K562 (cell line): ENCODE data around the gene FRYL. TPM values are rescaled to one million over a fixed set of nuclear protein-coding genes. Genes with fewer than 3 reads are reported as not detected.

Experiments used
- ATF2 ChIP-seq: sonication (generic); formaldehyde crosslinking; IDR thresholded peaks from 2 replicates; pipeline ENCODE4 v1.8.1; 2022; ENCODE audit warnings: missing genetic modification reagents
- BCOR ChIP-seq: fragments of 450-650 bp; IDR thresholded peaks from 2 replicates; pipeline ENCODE4 v1.6.1; 2016
- FOXK1 ChIP-seq: sonication (generic); formaldehyde crosslinking; IDR thresholded peaks from 2 replicates; pipeline ENCODE4 v1.8.0; 2022; ENCODE audit warnings: missing genetic modification reagents, mild to moderate bottlenecking, borderline replicate concordance
- GATAD2A ChIP-seq: fragments of 450-650 bp; IDR thresholded peaks from 2 replicates; pipeline ENCODE4 v1.6.1; 2017
- HMGXB4 ChIP-seq: sonication (generic); formaldehyde crosslinking; IDR thresholded peaks from 2 replicates; pipeline ENCODE4 v1.8.1; 2023; ENCODE audit warnings: mild to moderate bottlenecking, missing genetic modification reagents
- HNRNPK ChIP-seq: fragments of 200-400 bp; formaldehyde crosslinking; IDR thresholded peaks from one replicate; pipeline ENCODE4 v1.6.1; 2018; ENCODE audit warnings: mild to moderate bottlenecking, low read depth, low read length; ENCODE audit not compliant: poor library complexity, severe bottlenecking
- HNRNPLL ChIP-seq: fragments of 200-400 bp; formaldehyde crosslinking; IDR thresholded peaks from 2 replicates; pipeline ENCODE4 v1.6.1; 2017; ENCODE audit warnings: low read length, low read depth, mild to moderate bottlenecking; ENCODE audit not compliant: poor library complexity, severe bottlenecking
- HSF4 ChIP-seq: fragments of 250-450 bp; sonication (Bioruptor Pico); IDR thresholded peaks from 2 replicates; pipeline ENCODE4 v2.1.2; 2022; ENCODE audit warnings: mild to moderate bottlenecking, moderate library complexity, borderline replicate concordance
- NFYB ChIP-seq: IDR thresholded peaks from 2 replicates; pipeline ENCODE4 v1.6.1; 2011; ENCODE audit warnings: mild to moderate bottlenecking, moderate library complexity; ENCODE audit not compliant: insufficient read length; ENCODE audit errors: extremely low read depth
- PCBP1 ChIP-seq: fragments of 200-400 bp; formaldehyde crosslinking; IDR thresholded peaks from 2 replicates; pipeline ENCODE4 v1.6.1; 2018; ENCODE audit warnings: mild to moderate bottlenecking, low read depth, low read length; ENCODE audit not compliant: poor library complexity, severe bottlenecking
- RBM34 ChIP-seq: fragments of 200-400 bp; formaldehyde crosslinking; IDR thresholded peaks from 2 replicates; pipeline ENCODE4 v1.6.1; 2018; ENCODE audit warnings: low read length, borderline replicate concordance; ENCODE audit not compliant: insufficient read depth
- RERE ChIP-seq: sonication (generic); formaldehyde crosslinking; IDR thresholded peaks from 2 replicates; pipeline ENCODE4 v1.8.0; 2023; ENCODE audit warnings: missing genetic modification reagents, mild to moderate bottlenecking, borderline replicate concordance
- SMAD4 ChIP-seq: fragments of 250-450 bp; sonication (Bioruptor Pico); conservative IDR thresholded peaks from 2 replicates; pipeline ENCODE4 v1.8.0; 2021; ENCODE audit warnings: inconsistent platforms, mild to moderate bottlenecking, moderate library complexity
- U2AF2 ChIP-seq: fragments of 200-400 bp; formaldehyde crosslinking; optimal IDR thresholded peaks from 2 replicates; pipeline ENCODE3; 2017; ENCODE audit warnings: low read depth, mild to moderate bottlenecking, low read length
- ZBTB34 ChIP-seq: fragments of 250-450 bp; sonication (Bioruptor Pico); IDR thresholded peaks from 2 replicates; pipeline ENCODE4 v1.8.0; 2021; ENCODE audit warnings: mild to moderate bottlenecking, moderate library complexity
- ZNF324 ChIP-seq: fragments of 250-450 bp; sonication (Bioruptor Pico); IDR thresholded peaks from 2 replicates; pipeline ENCODE4 v1.4.0; 2020; ENCODE audit warnings: mild to moderate bottlenecking
- ZNF707 ChIP-seq: fragments of 250-450 bp; sonication (Bioruptor Pico); conservative IDR thresholded peaks from 2 replicates; pipeline ENCODE4 v1.8.0; 2022; ENCODE audit warnings: inconsistent platforms, mild to moderate bottlenecking, moderate library complexity
- polyA plus RNA-seq, 8 experiments: library from polyadenylated mRNA; depleted of rRNA in 4 of 8; stranded (reverse) in 5 of 8; unstranded in 3 of 8; fragments of >200 nt; fragmentation: Nextera tagmentation in 2 of 8; fragmentation: Illumina TruSeq in 1 of 8; extraction: Ambion mirVana in 2 of 8; extraction: Trizol in 1 of 8; gene quantifications; 2 replicates each; pipeline versions ENCODE4 v1.2.1 to v1.2.3, GENCODE V29; 2011 to 2014; ENCODE audit warnings: inconsistent platforms in 1 of 8, missing spikeins in 1 of 8
- total RNA-seq, 7 experiments: library from RNA; depleted of rRNA in 6 of 7; stranded (reverse); fragments of >200 nt in 6 of 7; fragmentation: Illumina TruSeq in 2 of 7; extraction: Trizol in 2 of 7; gene quantifications; 2 replicates each; pipeline versions ENCODE4 v1.2.1 to v1.2.3, GENCODE V29; 2011 to 2021; ENCODE audit warnings: low replicate concordance in 1 of 7

Gene FRYL
- total and polyA plus RNA-seq, 9 of the 15 experiments (the other 6 are each of a cell fraction or from before 2014, with no cell fraction given): 7.2 to 34.9 (median 15.9) TPM

- no peak for TF ChIP-seq HMGXB4
- TF ChIP-seq HNRNPK: no peak
- TF ChIP-seq PCBP1: no peak
- TF ChIP-seq GATAD2A: peak; percentile 97
- no peak for TF ChIP-seq HNRNPLL
- TF ChIP-seq ZNF324 (CRISPR knock-in tag): no peak
- no peak for TF ChIP-seq ZBTB34 (CRISPR knock-in tag)
- peak; percentile 72 for TF ChIP-seq BCOR
- TF ChIP-seq ZNF707 (CRISPR knock-in tag): no peak
- TF ChIP-seq RERE (CRISPR knock-in tag): no peak
- peak; percentile 59; the same call in 1 of the 2 replicates for TF ChIP-seq SMAD4 (CRISPR knock-in tag)
- TF ChIP-seq U2AF2: no peak
- no peak for TF ChIP-seq RBM34
- TF ChIP-seq HSF4 (CRISPR knock-in tag): no peak
- TF ChIP-seq FOXK1 (CRISPR knock-in tag): no peak
- TF ChIP-seq NFYB: no peak
- no peak for TF ChIP-seq ATF2 (CRISPR knock-in tag)
These were observed 96.1 kb downstream of the FRYL start (continued) for GRCh38 chr4:48683784-48684666.
